GM19395 (cell line): ENCODE data around the gene ATP6AP1.
"Not testable (repeated sequence)": the region's sequence is repeated elsewhere in the genome, so short reads cannot be mapped to it uniquely, and the experiment has no call there.

Source experiments
- ATAC-seq: cut with Tn5 transposase; IDR thresholded peaks from one replicate; pipeline ENCODE4 v1.9.1; 2021; ENCODE audit warnings: mild to moderate bottlenecking, moderate library complexity; ENCODE audit not compliant: unreplicated experiment

ATP6AP1 gene, protein sequence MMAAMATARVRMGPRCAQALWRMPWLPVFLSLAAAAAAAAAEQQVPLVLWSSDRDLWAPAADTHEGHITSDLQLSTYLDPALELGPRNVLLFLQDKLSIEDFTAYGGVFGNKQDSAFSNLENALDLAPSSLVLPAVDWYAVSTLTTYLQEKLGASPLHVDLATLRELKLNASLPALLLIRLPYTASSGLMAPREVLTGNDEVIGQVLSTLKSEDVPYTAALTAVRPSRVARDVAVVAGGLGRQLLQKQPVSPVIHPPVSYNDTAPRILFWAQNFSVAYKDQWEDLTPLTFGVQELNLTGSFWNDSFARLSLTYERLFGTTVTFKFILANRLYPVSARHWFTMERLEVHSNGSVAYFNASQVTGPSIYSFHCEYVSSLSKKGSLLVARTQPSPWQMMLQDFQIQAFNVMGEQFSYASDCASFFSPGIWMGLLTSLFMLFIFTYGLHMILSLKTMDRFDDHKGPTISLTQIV

DNA sequence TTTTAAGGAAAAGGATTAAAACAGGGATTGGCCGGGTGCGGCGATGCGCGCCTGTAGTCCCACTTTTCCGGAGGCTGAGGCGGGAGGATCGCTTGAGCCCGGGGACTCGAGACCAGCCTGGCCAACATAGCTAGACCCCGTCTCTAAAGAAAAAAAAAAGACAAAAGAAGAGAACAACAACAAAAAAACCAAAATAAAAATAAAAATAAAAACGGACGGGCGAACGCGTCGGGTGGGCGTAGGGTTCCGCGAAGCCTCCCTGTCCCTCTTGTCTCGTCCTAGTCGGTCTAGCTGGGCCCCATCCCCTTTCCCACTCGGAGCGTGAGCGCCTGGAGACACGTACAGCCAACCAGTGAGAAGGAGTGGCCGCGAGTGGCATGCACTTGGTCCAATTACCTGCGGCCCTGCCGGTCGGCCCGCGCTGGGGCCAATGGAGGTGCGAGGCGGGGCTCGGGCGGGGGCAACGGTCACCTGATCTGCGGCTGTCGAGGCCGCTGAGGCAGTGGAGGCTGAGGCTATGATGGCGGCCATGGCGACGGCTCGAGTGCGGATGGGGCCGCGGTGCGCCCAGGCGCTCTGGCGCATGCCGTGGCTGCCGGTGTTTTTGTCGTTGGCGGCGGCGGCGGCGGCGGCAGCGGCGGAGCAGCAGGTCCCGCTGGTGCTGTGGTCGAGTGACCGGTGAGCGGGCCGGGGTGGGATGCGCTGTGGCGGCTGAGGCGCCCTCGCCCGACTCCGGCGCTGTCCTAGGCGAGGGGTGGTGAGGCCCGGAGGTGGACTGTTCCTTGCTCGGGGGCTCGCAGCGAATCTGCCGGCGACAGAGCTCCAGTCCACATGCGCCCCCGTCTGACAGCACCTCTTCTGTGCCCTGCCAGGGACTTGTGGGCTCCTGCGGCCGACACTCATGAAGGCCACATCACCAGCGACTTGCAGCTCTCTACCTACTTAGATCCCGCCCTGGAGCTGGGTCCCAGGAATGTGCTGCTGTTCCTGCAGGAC is at the start of gene ATP6AP1:
Gene ATP6AP1, plus strand, starts transcription at position 502 of the 996 bp plus-strand sequence. Its CDS starts 16 bp downstream, at position 518.
- peak; percentile 95 for ATAC-seq

GRCh38 chrX:154378799-154379568 is 49.5 kb upstream of the ATP6AP1 start, which contains the start of gene EMD:
Gene EMD, plus strand, starts transcription at chrX:154379295. Its CDS starts 190 bp downstream, at chrX:154379485.
- peak; percentile 82 for ATAC-seq

GRCh38 chrX:154379569-154379951 is 48.9 kb upstream of the ATP6AP1 start:
- ATAC-seq, result peak; percentile 9

DNA sequence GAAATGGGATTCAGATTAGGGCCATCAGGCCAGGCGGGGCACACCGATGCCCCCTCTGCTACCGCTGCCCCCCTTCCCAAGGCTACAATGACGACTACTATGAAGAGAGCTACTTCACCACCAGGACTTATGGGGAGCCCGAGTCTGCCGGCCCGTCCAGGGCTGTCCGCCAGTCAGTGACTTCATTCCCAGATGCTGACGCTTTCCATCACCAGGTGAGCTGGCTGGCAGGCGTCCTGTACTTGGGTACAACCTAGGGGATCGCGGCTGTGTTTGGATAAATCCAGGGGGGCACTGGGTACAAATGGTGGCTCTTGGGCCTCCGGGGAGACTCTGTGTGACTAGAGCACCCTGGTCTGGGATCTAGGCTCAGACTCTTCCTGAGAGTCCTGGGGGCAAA is 48.3 kb upstream of the ATP6AP1 start:
- no peak for ATAC-seq

GRCh38 chrX:154380787-154381186 is 47.7 kb upstream of the ATP6AP1 start:
- no peak for ATAC-seq

GRCh38 chrX:154381271-154381670 is 47.2 kb upstream of the ATP6AP1 start:
- no peak for ATAC-seq

DNA sequence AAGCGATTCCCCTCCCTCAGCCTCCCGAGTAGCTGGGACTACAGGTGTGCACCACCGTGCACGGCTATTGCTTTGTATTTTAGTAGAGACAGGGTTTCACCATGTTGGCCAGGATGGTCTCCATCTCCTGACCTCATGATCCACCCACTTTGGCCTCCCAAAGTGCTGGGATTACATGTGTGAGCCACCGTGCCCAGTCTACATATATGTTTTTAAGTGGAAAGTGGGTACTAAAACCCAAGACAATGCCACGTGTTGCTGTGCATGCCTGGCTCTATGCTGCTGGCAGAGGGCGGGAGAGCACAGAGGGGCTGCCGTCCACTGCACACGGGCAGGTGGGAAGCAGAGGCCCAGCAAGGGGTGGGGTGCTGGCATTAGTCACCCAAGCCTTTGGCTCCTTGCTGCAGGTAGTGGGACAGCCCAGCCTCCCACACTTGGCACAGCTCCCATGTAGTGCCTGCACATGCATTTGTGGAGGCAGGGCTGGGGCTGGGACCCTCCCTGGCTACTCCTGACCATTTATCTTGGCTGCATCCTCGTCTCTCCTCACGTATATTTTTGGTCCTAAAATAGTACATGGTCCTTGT is 45.9 kb upstream of the ATP6AP1 start:
- no peak for ATAC-seq

- no peak for ATAC-seq
These were observed 44.9 kb upstream of the ATP6AP1 start for GRCh38 chrX:154383359-154384283.

DNA sequence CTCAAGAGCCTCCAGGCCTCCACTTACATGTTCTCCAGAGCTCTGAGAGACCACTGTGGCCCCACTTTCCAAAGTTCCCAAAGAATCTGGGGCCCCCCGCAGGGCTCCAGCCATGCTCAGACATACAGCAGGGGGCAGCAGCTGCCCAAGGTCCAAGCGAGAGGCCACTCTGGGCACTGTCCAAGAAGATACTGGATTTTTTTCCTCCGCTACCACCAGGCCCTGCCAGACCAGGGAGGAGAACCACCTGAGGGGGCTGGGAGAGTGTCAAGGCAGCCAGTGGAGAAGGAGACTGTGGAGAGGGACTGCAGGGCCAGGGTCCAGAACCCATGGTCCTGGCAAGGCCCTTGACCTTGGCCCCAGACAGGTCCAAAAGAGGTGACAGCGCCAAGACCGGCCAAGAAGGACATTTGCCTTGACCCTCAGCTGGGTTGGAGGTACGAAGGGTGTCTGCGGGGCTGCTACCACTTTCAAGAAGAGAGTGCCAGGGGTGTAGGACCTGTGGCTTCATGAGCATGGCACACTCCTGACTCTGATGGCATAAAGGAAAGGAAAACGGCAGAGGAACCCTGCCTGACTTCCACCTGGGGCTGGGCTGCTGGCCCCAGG is 44.1 kb upstream of the ATP6AP1 start:
- ATAC-seq, result no peak

DNA sequence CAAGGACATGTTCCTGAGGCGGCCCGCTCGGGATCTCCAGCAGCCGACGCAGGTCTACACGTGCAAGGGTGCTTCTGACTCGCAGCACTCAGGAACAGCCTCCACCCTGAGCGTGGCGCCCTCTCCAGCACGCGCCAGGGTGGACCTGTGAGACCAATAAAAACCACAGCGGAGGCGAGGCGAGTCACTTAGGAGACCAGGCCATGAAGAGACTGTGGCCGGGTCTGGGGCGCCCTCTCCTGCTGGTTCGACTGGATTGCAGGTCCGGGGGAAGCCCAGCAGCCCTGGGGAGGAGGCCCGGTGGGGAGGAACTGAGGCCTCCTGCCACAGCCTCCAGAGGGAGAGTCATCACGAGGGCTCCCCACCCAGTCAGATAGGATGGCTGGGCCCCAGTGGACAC is 40.4 kb upstream of the ATP6AP1 start:
- peak; percentile 23 for ATAC-seq

DNA sequence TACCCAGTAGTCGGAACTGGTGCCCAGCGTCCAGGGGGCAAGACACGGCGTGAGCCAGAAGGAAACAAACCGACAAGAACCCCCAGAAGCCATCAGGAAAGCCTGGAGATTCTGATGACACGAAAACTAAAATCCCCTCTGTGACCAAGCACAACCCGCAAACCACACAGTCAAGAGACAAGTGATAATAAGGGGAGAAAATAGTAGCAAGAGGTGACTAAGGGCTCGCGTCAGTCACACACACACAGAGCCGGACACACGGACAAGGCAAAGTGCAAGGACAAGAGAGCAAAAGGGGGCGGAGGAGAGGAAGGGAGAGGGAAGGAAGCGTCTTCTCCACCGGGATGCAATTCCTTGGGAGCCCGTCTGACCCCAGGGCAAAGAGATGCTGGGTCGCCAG is 39.8 kb upstream of the ATP6AP1 start:
- ATAC-seq, result peak; percentile 14

- peak; percentile 72 for ATAC-seq
These were observed 38.4 kb upstream of the ATP6AP1 start for GRCh38 chrX:154389812-154390747.

- ATAC-seq, result not testable (repeated sequence)
These were observed 32.1 kb upstream of the ATP6AP1 start for GRCh38 chrX:154396363-154396762.

DNA sequence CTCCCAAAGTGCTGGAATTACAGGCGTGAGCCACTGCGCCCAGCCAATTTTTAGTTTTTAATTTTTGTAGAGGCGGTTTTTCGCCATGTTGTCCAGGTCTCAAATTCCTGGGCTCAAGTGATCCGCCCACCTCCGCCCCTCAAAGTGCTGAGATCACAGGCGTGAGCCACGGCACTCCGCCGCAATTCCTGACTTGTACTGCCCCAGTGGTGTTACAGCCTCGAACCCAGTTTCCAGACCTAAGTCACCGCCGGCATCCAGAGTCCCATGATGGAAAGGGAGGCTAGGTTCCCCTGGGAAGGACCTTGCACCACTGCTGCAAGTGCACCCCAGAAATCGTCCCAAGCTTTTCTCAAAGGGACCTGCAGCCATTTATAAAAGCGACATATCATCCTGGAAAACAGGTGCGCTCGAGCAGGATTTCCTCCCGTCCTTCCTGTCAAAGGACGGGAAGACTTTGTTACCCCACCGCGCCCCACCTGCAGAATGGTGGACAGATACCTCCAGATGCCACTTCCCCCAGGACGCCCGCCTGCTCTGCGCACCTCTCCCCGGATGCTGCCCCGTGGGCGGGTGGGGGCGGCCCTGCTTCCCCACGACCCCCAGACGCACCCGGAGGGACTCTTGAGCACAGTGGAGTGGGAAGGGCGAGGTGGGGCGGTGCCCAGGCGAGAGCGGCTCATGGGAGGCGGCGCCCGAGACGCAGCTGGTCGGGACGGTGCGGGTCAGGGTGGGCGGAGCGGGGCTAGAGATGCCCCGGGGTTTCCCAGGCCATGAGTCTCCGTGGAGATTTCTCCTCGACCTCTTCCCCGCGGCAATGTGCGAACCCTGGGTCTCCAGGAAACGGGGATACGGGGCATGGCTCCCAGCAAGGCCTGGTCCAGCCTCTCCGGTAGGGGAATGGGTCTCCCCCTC is 31.2 kb upstream of the ATP6AP1 start:
- peak; percentile 59 for ATAC-seq

DNA sequence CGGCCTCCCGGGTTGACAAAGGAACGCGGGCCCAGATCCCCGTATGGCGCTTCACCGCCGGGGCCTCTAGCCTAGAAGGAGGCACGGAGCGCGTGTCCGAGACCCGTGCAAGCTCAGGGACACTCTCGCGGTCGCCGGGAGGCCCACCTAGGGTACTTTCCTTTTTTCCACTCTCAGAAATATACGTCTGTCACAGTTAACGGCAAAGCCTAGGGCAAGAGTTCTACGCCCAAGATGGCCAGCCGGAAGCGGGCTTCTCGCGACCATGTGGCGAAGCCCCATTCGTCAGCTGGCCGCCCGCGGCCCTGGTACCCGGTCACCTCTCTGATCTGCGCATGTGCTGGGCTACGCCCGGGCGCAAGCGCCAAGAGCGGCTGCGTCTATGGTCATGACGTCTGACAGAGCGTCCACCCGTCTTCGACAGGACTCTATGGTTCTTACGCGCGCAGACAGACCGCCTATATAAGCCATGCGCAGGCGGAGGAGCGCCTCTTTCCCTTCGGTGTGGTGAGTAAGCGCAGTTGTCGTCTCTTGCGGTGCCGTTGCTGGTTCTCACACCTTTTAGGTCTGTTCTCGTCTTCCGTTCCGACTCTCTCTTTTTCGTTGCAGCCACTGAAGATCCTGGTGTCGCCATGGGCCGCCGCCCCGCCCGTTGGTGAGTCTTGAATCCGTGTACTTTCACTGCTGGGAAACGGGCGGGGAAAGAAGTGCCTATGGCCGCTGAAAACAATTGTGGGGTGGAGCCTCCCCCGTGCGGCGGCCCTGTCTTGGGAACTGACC is 30.4 kb upstream of the ATP6AP1 start, which contains the start of gene RPL10:
Gene RPL10, plus strand, starts transcription at position 490 of the 780 bp plus-strand sequence. Its CDS starts 143 bp downstream, at position 633.
- peak; percentile 76 for ATAC-seq
